Activated B cell treated with CpG ODN at 0.5 μM for 24 hours (primary cell): Measurements from ENCODE around the gene ADAMTS13. TPM values are rescaled to one million over a fixed set of nuclear protein-coding genes. Genes with fewer than 3 reads are reported as not detected.

ENCODE experiments used
- ATAC-seq: fragments of 200-7000 bp; cut with Tn5 transposase; one replicate; pipeline ENCODE4 v1.10.0; 2021; ENCODE audit warnings: low read depth, mild to moderate bottlenecking, moderate library complexity
- CTCF ChIA-PET: fragments of 350-600 bp; sonication (Branson Sonifier 250); formaldehyde crosslinking; loops from one replicate; lab custom pipeline; 2021; ENCODE audit warnings: antibody characterized with exemption; lab: Charles Lee
- POLR2A ChIA-PET: fragments of 350-600 bp; sonication (Branson Sonifier 250); formaldehyde crosslinking; loops from one replicate; lab custom pipeline; 2021; ENCODE audit warnings: antibody characterized with exemption; lab: Charles Lee
- DNase-seq: peaks from one replicate; pipeline ENCODE4 v3.0.0; 2022
- H3K27ac Mint-ChIP-seq: one replicate; pipeline ENCODE4 v1.8.0; 2020; ENCODE audit warnings: mixed read lengths
- H3K27me3 Mint-ChIP-seq: one replicate; pipeline ENCODE4 v1.8.0; 2021; ENCODE audit warnings: mixed read lengths
- H3K36me3 Mint-ChIP-seq: one replicate; pipeline ENCODE4 v1.8.0; 2021; ENCODE audit warnings: low read depth, mixed read lengths
- H3K4me1 Mint-ChIP-seq: one replicate; pipeline ENCODE4 v1.8.0; 2021; ENCODE audit warnings: mixed read lengths
- H3K4me3 Mint-ChIP-seq: one replicate; pipeline ENCODE4 v1.8.0; 2020; ENCODE audit warnings: mild to moderate bottlenecking, mixed read lengths
- H3K9me3 Mint-ChIP-seq: one replicate; pipeline ENCODE4 v1.8.0; 2020; ENCODE audit warnings: mixed read lengths
- intact Hi-C: fragments of 100-400 bp; cut with micrococcal nuclease; formaldehyde crosslinking; loops from one replicate; pipeline ENCODE4 v1.15.1; 2024
- total RNA-seq: library from RNA; stranded (reverse); gene quantifications from 2 replicates; pipeline ENCODE4 v1.2.3, GENCODE V29; 2022
- TF ChIP-seq, protein P1 (sequence below): fragments of 200-600 bp; IDR thresholded peaks from one replicate; pipeline ENCODE4 v1.8.0; 2022; ENCODE audit warnings: antibody characterized with exemption, mild to moderate bottlenecking

Gene ADAMTS13
- total RNA-seq, 1 donor from 2014 or later: 1.9 TPM

DNA sequence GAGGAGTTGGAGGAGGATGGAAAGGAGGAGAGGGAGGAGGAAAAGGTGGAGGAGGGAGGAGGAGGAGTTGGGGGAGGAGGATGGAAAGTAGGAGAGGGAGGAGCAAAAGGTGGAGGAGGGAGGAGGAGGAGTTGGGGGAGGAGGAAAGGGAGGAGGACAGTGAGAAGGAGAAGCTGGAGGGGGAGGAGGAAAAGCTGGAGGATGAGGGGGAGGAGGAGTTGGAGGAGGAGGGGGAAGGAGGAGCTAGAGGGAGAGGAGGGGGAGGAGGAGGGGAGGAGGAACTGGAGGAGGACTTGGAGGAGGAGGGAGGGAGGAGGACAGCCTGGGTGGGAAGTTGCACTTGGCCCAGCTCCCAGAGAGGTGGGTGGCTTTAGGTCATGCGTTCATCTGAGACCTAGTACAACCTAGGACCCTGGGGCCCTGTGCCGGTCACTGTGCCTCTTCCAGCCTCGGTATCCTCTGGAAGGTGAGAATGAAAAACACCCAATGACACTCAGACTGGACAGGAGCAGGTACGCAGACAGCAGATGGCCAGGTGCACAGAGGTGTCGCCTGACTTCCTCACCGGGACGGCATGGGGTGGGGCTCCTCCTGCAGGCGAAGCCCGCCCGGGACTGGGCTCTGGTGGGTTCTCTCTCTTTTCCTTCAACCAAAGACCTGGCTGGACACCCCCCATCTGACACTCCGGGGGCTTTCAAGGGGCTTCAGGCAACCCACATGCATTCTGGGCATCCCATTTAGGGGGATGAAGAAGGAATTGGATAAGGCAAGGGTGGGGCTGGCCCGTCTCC, 68.9 kb downstream of the ADAMTS13 start:
- Mint-ChIP-seq H3K4me3 (no peak overlapping the region), H3K27ac (no peak overlapping the region), H3K9me3 (no peaks in the 10 kb centered on the region), H3K27me3 (peaks cover 1% of the 10 kb centered on the region), H3K36me3 (no peaks in the 10 kb centered on the region), H3K4me1 (peaks cover 4% of the 10 kb centered on the region)
- ChIA-PET CTCF (interaction anchor here (0.6 to 1.4 kb wide), 3 partner anchors 10 to 695 kb away, joined by 3 to 5 read pairs (median 3); no protein-coding TSS in a partner anchor), POLR2A (interaction anchor here (0.6 kb wide), 1 partner anchor 1988 kb away, joined by 3 read pairs; no protein-coding TSS in a partner anchor)
- intact Hi-C loops: no loop called here
- DNase-seq: no peak
- ATAC-seq: no peak
- TF ChIP-seq, protein P1, sequence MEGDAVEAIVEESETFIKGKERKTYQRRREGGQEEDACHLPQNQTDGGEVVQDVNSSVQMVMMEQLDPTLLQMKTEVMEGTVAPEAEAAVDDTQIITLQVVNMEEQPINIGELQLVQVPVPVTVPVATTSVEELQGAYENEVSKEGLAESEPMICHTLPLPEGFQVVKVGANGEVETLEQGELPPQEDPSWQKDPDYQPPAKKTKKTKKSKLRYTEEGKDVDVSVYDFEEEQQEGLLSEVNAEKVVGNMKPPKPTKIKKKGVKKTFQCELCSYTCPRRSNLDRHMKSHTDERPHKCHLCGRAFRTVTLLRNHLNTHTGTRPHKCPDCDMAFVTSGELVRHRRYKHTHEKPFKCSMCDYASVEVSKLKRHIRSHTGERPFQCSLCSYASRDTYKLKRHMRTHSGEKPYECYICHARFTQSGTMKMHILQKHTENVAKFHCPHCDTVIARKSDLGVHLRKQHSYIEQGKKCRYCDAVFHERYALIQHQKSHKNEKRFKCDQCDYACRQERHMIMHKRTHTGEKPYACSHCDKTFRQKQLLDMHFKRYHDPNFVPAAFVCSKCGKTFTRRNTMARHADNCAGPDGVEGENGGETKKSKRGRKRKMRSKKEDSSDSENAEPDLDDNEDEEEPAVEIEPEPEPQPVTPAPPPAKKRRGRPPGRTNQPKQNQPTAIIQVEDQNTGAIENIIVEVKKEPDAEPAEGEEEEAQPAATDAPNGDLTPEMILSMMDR: no peak

DNA sequence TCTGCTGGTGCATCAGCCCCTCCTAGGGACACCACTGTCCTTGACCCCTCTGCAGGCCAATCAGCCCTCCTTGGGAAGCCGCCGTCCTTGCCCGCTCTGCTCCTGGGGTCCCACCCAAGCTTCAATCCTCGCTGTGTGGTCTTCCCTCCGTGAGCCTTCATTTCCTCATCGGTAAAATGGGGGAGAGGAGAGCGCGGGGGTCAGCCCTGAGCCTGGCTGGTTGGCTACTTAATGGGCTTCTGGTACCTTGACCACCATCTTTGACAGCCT, 69.4 kb downstream of the ADAMTS13 start:
- CTCF ChIA-PET: interaction anchor here (1.4 kb wide), 1 partner anchor 10 kb away, joined by 3 read pairs; no protein-coding TSS in a partner anchor
- intact Hi-C loops: no loop called here
- TF ChIP-seq, protein P1: no peak
- H3K4me3 Mint-ChIP-seq: no peak overlapping the region
- no peak for DNase-seq
- H3K36me3 Mint-ChIP-seq: no peaks in the 10 kb centered on the region
- no peaks in the 10 kb centered on the region for H3K27me3 Mint-ChIP-seq
- H3K9me3 Mint-ChIP-seq: no peaks in the 10 kb centered on the region
- POLR2A ChIA-PET: no interaction called here
- ATAC-seq: no peak
- H3K27ac Mint-ChIP-seq: no peak overlapping the region
- H3K4me1 Mint-ChIP-seq: no peaks in the 10 kb centered on the region

DNA sequence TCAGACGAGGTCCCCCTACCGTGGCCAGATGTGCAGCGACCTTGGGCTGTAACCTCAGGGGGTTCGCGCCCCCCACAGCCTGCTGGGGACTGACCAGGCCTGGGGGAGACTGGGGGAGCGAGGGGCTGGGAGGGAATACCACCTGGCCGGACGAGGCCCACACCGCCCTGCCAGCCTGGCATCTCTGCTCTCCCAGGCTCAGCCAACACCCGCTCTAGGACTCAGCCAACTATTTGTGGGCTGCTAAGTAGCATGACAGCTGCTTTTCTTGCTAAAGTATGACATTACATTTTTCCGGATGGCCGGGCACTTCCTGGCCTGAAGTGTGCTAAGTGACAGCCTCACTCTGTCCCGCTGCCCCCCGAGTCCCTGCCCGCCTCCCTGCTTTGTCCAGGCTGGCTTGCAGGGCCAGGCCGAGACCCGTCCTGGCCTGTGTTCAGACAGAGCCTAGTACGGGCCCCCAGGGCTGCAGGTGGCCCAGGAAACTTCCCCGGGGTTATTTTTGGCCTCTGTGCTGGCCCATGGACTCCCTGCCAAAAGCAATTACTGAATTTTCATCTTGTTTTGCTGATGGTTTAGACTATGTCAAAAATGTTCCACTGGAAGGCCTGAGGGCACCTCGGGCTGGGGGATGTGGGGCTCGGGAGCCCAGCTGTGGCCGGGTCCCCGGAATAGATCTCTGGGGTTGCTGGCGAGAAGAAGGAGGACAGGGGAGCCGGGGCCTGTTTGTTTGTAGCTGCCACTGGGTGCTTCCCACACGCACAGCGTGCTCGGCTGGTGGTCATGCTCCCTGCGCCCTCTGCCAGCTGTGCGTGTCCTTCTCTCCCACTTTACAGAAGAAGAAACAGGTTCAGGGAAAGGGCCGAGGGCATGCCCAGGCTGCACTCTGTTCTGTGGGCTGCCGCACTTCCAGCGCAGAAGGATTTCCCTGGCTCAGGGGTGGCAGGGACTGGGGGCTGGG, 70.2 kb downstream of the ADAMTS13 start:
- Mint-ChIP-seq H3K36me3 (no peaks in the 10 kb centered on the region), H3K9me3 (no peaks in the 10 kb centered on the region), H3K4me3 (no peak overlapping the region), H3K4me1 (no peaks in the 10 kb centered on the region), H3K27ac (no peak overlapping the region), H3K27me3 (no peaks in the 10 kb centered on the region)
- ChIA-PET POLR2A (no interaction called here), CTCF (interaction anchor here (1.4 kb wide), 1 partner anchor 9 kb away, joined by 3 read pairs; no protein-coding TSS in a partner anchor)
- DNase-seq: no peak
- intact Hi-C loops: no loop called here
- TF ChIP-seq, protein P1: no peak
- no peak for ATAC-seq

DNA sequence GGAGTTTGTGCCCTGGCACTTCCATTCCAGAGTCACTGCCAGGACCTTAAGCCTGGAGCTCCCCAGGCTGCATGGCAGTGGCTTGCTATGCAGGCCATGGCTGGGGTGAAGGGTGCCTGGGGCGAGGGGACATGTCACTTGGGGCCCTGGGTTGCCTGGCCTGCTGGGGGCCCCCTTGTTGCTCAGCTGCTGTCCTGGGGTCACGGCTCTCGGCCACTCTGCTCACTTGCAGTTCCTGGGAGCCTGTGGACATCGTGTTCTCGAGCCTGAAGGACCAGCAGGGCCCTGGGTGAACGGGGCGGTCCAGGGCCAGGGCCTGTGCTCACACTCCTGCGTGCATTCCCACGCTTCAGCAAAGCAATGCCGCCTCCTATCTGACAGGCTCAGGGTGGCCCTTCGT, 71.3 kb downstream of the ADAMTS13 start:
- H3K9me3 Mint-ChIP-seq: no peaks in the 10 kb centered on the region
- H3K27me3 Mint-ChIP-seq: peaks cover 5% of the 10 kb centered on the region
- no peak overlapping the region for H3K4me3 Mint-ChIP-seq
- no peaks in the 10 kb centered on the region for H3K4me1 Mint-ChIP-seq
- CTCF ChIA-PET: no interaction called here
- no peak for DNase-seq
- no peak for ATAC-seq
- intact Hi-C loops: no loop called here
- TF ChIP-seq, protein P1: no peak
- no peaks in the 10 kb centered on the region for H3K36me3 Mint-ChIP-seq
- POLR2A ChIA-PET: no interaction called here
- H3K27ac Mint-ChIP-seq: no peak overlapping the region
